Neural cell (in vitro differentiated cells): Measurements from ENCODE around the gene PLPP1.

Experiments
- MXI1 ChIP-seq: fragments of 450-650 bp; conservative IDR thresholded peaks from 2 replicates; pipeline ENCODE4 v1.6.1; 2014; ENCODE audit warnings: antibody characterized with exemption, mild to moderate bottlenecking; ENCODE audit not compliant: poor library complexity, severe bottlenecking
- POLR2AphosphoS5 ChIP-seq: IDR thresholded peaks from 2 replicates; pipeline ENCODE4 v1.6.1; 2012
- SMC3 ChIP-seq: fragments of 450-650 bp; conservative IDR thresholded peaks from 2 replicates; pipeline ENCODE4 v1.6.1; 2014; ENCODE audit warnings: antibody characterized with exemption, mild to moderate bottlenecking, moderate library complexity; ENCODE audit not compliant: poor library complexity
- TAF1 ChIP-seq: IDR thresholded peaks from 2 replicates; pipeline ENCODE4 v1.6.1; 2012; ENCODE audit warnings: low read depth
- TF ChIP-seq, protein P1 (sequence below): fragments of 450-650 bp; IDR thresholded peaks from 2 replicates; pipeline ENCODE4 v1.5.1; 2014; ENCODE audit warnings: antibody characterized with exemption, mild to moderate bottlenecking, moderate library complexity; ENCODE audit not compliant: poor library complexity, severe bottlenecking

DNA sequence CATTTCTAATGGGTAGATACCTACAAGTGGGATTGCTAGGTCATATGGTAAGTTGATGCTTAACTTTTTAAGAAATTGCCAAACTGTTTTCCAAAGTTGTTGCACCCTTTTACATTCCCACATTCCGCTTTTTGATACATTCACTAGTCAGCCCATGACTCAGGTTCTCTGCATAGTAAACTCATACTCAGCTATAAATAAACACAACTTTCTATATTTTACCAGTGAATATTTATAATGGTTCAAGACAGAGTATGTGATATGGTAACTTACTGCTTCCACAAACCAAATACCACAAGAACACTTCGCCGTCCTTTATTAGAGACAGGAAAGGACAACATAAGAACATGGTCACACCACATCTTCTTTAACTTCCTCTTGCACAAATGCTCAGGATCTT lies 54.0 kb downstream of the PLPP1 start:
- TF ChIP-seq, protein P1, sequence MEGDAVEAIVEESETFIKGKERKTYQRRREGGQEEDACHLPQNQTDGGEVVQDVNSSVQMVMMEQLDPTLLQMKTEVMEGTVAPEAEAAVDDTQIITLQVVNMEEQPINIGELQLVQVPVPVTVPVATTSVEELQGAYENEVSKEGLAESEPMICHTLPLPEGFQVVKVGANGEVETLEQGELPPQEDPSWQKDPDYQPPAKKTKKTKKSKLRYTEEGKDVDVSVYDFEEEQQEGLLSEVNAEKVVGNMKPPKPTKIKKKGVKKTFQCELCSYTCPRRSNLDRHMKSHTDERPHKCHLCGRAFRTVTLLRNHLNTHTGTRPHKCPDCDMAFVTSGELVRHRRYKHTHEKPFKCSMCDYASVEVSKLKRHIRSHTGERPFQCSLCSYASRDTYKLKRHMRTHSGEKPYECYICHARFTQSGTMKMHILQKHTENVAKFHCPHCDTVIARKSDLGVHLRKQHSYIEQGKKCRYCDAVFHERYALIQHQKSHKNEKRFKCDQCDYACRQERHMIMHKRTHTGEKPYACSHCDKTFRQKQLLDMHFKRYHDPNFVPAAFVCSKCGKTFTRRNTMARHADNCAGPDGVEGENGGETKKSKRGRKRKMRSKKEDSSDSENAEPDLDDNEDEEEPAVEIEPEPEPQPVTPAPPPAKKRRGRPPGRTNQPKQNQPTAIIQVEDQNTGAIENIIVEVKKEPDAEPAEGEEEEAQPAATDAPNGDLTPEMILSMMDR: no peak
- TF ChIP-seq MXI1: no peak
- no peak for TF ChIP-seq POLR2AphosphoS5
- TF ChIP-seq TAF1: no peak
- TF ChIP-seq SMC3: no peak
